GM19043 (cell line): ENCODE measurements around the gene DRC3.

Source experiments
- ATAC-seq: cut with Tn5 transposase; IDR thresholded peaks from one replicate; pipeline ENCODE4 v1.9.1; 2021; ENCODE audit warnings: low read depth; ENCODE audit not compliant: unreplicated experiment

The DRC3 gene

GRCh38 chr17:18041776-18042175 is 69.1 kb downstream of the DRC3 start:
- ATAC-seq = no peak

- ATAC-seq = no peak
These were observed 70.3 kb downstream of the DRC3 start for GRCh38 chr17:18042983-18043382.

GRCh38 chr17:18043491-18043890 is 70.8 kb downstream of the DRC3 start:
- no peak for ATAC-seq

GRCh38 chr17:18044609-18045008 is 71.9 kb downstream of the DRC3 start:
- no peak for ATAC-seq

GRCh38 chr17:18045691-18046350 is 73.2 kb downstream of the DRC3 start:
- ATAC-seq = no peak

- ATAC-seq = no peak
These were observed 82.9 kb downstream of the DRC3 start for GRCh38 chr17:18055597-18055996.

GRCh38 chr17:18056214-18056613 is 83.6 kb downstream of the DRC3 start:
- ATAC-seq = no peak

- no peak for ATAC-seq
These were observed 86.6 kb downstream of the DRC3 start for GRCh38 chr17:18059283-18059682.

- ATAC-seq = no peak
These were observed 91.4 kb downstream of the DRC3 start for GRCh38 chr17:18064053-18064452.

GRCh38 chr17:18065546-18065945 is 92.9 kb downstream of the DRC3 start:
- no peak for ATAC-seq
